GM12892 (cell line): ENCODE measurements around the gene DHX32.

ENCODE experiments used
- POLR2A ChIP-seq: IDR thresholded peaks from 2 replicates; pipeline ENCODE4 v1.6.1; 2011; ENCODE audit warnings: low read depth, low read length, control low read depth
- POLR2AphosphoS5 ChIP-seq: IDR thresholded peaks from 2 replicates; pipeline ENCODE4 v1.6.1; 2011; ENCODE audit warnings: low read depth, low read length, control low read depth
- TAF1 ChIP-seq: IDR thresholded peaks from 2 replicates; pipeline ENCODE4 v1.6.1; 2011; ENCODE audit warnings: low read depth, mild to moderate bottlenecking, control low read depth, low read length, borderline replicate concordance

DNA sequence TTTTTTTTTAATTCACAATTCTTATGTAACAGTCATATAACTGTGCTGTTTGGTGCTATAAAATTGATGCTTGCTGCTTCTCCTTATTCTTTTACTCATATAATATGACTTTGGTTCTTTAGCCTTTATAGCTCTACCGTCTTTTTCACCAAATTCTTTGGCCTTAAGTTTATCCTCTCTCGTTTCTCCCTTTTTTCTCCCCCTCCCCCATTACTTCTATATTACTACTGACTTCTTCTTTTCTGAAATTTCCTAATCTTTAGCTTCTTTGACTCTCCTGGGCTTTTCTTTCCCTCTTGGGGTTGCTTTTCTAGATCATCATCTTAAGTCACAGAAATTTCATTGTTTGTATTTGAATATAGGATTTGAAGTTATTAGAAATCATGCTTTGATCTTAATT lies 54.0 kb downstream of the DHX32 start:
- TF ChIP-seq POLR2A (no peak), POLR2AphosphoS5 (no peak), TAF1 (no peak)
